HG03457 (cell line): ENCODE data around the gene OLIG2.

Experiments used
- ATAC-seq: cut with Tn5 transposase; IDR thresholded peaks from one replicate; pipeline ENCODE4 v1.9.1; 2021; ENCODE audit warnings: moderate number of reproducible peaks; ENCODE audit not compliant: unreplicated experiment

Gene OLIG2

DNA sequence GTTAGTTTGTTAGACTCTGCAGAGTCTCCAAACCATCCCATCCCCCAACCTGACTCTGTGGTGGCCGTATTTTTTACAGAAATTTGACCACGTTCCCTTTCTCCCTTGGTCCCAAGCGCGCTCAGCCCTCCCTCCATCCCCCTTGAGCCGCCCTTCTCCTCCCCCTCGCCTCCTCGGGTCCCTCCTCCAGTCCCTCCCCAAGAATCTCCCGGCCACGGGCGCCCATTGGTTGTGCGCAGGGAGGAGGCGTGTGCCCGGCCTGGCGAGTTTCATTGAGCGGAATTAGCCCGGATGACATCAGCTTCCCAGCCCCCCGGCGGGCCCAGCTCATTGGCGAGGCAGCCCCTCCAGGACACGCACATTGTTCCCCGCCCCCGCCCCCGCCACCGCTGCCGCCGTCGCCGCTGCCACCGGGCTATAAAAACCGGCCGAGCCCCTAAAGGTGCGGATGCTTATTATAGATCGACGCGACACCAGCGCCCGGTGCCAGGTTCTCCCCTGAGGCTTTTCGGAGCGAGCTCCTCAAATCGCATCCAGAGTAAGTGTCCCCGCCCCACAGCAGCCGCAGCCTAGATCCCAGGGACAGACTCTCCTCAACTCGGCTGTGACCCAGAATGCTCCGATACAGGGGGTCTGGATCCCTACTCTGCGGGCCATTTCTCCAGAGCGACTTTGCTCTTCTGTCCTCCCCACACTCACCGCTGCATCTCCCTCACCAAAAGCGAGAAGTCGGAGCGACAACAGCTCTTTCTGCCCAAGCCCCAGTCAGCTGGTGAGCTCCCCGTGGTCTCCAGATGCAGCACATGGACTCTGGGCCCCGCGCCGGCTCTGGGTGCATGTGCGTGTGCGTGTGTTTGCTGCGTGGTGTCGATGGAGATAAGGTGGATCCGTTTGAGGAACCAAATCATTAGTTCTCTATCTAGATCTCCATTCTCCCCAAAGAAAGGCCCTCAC, at the start of gene OLIG2:
Gene OLIG2, plus strand, starts transcription at position 447 of the 954 bp plus-strand sequence. CDS start 928 bp downstream, outside the sequence.
- ATAC-seq: no peak

DNA sequence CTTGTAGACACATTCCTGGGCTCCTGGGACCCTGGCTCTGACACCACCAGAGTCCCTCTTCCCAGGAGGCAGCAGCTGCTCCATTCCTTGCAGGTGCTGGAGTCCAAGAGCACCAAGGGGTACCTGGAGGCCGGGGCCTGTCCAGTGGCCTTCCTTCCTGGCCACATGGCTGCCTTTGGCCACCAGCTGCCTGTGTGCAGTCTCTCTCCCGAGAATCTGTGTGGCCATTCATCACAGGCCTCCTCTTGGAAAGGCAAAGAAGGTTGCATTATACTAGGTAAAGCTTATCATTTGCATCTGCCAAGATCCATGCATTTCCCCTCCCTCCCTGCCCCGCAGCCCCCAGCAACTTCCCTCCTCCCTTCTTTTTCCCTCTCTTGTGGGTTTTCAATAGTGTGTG, 48.9 kb upstream of the OLIG2 start:
- no peak for ATAC-seq

DNA sequence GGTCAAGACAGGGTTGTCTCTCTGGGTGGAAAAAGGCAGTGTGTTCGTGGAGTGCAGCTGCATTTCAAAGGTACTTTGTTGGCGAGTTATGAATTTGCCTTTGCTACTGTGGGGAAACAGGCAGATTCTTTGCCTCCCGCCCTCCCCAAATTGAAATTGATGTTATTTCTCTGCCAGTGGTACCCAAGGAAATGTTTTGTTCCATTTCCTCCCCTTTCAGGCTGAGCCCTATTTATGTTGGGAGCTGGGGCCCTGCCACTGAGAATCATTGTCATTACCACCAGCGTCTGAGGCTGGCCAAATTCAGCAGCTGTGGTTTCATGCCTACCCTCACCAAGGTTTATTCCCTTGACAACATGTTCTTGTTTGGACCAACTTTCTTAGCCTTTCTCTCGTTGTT, 48.5 kb upstream of the OLIG2 start:
- ATAC-seq: no peak

DNA sequence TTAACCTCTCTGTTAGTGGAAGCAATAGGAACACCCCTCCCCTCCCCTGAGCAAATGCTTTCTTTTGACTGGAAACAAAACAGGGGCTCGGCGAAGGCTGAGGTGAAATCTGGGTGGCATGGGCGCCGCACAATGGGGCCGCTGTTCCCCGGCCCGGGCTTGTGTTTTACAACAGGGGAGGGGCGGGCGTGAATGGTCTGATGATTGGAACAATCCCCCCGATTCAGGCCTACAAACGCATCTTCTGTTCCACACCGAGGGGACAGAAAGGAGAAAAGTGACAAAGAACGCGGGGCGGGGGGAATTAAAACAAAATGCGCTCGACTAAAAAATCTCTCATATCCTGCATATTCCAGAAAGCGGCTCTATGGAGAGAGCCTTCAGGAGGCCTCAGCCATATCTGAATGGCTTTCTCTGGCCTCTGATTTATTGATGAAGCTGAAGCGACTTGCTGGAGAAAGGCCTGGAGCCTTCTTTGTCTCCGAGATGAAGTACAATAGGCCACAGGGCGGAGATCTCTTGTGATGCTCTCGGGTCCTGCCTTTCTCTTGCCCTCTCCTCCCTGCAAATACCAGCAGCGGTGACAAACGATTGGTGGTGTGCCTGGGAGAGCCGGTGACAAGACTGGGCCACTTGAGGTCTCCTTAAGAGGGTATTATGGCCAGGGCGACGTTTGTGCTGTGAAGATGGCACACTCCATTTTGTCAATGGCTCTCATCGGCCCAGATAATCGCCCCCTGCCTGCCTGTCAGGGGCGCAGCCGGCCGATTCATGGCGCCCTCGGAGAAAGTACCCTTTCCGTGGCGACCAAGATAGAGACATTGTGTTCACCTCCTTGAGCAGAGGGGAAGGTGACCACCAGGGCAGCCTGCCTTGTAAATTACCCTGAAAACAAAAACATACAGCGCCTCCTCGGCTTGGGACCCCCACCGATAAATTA, 47.1 kb upstream of the OLIG2 start:
- ATAC-seq: no peak

DNA sequence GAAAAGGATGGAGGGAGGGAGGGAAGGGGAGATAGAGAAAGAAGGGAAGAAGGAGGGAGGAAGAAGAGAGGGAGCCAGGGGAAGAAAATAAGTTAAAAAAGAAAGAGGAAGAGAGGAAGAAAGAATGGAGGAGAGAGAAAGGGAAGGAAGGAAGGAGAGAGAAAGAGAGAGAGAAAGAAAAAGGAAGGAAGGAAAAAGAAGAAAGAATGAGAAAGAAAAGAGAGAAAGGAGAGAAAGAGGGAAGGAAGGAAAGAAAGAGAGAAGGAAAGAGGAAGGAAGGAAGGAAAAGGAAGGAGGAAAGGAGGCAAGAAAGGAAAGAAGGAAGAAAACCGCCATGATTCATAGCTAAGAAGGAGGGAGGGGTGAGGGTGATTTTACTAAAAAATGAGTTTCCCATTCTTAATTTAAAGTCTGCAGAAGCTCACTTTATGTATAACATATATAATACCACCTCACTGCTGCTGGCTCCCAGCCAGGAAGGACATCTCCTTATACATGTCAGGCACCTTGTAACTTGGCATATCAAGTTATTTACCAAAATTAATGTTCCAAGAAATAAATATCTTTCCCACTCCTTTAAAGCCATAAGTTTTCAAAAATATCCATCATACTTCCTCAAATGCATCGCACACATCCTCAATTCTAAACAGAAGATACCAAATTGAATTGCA, 46.0 kb upstream of the OLIG2 start:
- no peak for ATAC-seq

DNA sequence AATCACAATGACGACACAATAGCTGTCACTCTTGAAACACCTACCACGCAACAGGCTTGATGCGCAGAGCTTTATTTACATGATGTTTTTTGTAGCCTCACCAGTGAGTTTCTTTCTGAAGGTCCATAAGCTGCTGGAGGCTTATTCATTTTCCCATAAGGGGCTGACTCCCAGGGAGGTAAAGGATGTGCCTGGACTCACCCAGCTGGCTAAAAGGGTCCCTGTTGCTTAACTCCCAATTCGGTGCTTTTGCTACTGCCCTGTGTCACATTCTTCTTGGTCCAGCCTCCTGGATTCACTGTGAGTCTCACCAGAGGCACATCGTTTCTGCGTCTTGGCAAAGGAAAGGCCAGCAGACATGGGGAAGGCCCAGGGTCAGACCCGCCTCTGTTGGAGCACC, 44.6 kb upstream of the OLIG2 start:
- no peak for ATAC-seq

DNA sequence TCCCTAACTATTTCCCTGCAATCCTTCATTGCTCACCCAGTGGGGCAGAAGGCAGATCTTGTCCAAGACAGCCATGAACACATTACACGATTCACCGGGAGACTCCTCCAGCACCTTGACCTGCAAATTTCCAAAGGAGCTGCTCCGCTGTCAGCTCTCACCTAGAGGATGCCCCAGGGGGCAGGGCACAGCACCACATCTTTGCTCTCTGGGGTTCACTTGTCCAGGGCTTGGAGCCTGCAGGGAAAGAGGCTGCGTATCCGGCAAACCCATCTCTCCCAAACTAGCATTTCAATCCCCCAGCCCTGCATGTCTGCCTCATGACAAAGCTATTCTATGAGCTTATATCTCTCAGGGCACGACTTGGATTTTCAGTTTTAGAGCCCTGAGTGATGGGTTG, 35.1 kb upstream of the OLIG2 start:
- ATAC-seq: no peak

DNA sequence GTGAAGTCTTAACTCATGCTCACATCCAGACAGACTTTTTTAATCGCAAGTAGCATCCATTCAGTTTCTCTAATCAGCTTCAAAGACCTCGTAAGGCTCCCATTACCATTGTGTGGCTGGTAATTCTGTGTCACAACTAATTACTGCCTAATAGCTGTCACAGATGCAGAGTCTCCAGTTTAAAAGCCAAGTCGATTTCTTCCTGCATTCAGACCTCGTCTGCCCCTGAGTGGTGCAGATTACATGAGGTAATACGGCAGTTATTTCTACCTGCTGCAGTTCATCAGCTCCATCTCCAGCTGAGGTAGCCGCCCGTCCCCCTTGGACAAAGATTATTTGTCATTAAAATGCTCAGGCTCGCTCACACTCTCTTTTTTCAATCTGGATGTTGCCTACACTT, 34.4 kb upstream of the OLIG2 start:
- no peak for ATAC-seq

DNA sequence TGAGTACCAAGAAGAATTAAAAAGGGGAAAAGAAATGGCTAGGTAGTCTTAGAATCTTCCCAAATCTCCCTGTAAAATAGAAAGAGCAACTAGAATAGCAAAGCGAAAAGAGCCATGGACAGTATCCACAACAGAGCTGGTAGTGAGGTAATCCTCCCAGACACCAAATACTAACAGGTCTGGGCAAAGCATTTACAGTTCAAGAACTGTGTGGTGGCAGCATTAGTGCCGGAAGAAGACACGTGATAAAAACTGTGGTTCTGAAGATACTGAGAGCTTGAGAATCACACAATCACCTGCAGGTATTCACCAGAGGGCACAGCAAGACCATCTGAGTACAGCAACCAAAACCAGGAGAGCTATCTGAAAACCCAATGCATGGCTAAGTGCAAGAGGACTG, 31.8 kb upstream of the OLIG2 start:
- no peak for ATAC-seq

DNA sequence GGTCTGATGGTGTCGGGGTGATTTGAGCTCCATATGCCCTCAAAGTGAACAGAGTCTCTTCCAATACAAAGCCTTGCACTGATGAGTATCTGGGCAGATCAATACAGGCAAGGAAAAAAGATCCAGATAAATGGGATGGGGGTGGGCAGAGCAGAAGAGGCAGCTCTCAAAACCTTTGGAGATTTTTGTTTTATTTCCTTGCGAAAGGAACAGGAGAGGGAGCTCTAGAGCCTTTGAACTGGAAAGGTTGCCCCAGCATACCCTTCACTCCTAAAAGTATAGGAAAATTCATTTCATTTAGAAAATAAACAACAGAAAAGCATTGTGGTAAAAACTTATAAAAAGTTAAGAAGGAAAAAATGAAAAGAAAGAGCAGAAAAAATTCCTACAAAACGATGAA, 31.4 kb upstream of the OLIG2 start:
- ATAC-seq: no peak

DNA sequence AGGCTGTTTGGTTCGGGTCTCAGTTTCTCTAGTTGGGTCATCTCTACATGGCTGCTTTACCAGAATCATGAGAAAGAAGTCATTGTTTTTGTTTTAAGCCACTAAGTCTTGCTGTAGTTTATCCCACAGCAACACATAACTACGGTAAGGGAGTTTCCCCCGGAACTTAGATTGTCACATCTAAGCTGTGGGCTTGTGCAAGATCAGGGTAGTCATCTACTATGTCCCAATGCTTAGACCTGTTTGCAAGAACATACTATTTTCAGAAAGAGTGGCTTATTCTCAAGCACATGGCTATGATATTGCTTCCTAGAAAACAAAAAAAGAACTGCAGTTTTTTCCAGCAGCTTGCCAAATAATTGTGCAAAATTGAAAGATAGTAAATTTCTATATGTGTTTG, 18.0 kb upstream of the OLIG2 start:
- no peak for ATAC-seq

DNA sequence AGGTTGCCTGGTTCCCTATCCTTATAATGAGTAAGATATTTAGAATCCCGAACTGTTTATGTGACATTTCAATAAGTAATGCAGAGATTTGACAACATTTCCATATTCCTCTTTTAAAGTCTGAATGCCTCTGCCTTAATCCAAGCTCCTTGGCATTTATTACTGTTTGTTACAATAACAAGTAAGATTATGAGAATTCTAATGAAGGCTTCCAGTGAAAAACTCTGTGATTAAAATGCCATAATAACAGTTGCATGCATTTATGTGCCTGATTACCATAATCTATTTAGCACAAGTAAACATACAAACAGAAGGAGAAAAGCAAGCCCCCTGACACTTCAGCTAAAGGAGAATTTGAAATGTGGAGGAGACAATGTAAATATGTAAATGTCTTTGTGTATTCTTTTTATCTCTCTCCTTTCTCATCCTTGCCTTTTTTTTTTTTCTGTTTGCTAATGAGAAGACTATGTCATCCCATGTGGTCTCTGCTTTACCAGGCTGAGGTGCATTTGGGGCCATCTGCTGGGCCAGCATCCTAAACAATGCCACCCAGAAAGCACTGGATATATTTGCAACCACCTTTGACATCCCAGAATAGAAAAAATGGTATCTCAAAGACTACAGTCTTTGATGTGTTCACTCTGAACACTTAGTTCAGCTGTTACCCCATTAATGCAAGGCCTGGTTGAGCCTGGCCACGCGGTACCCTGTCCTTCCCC, 17.2 kb upstream of the OLIG2 start:
- no peak for ATAC-seq

DNA sequence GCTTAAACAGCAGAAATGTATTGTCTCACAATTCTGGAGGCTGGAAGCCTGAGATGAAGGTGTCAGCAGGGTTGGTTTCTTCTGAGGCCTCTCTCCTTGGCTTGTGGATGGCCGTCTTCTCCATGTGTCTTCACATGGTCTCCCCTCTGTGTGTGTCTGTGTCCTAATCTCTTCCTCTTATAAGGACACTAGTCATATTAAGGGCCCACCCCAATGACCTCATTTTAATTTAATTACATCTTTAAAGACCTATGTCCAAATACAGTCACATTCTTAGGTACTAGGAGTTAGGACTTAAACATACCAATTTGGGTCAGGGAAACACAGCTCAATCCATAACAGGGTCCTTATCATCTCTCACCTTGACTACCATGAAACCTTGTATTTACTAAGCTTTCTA, 14.8 kb upstream of the OLIG2 start:
- ATAC-seq: no peak

DNA sequence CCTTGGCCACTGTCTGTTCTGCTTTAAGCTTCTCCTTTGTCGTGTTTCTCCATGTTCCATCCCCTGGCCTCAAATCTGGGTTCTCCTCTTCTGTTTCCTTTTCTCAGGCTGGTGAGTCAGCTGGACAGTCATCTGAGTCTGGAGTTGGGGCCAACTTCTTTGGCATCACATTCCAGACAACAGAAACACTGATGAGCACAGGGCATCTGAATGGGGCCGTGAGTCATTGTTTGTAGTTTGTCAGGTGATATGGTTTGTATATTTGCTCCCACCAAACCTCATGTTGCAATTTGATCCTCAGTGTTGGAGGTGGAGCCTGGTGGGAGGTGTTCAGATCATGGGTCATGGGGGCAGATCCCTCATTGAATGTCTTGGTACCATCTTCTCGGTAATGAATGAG, 14.3 kb upstream of the OLIG2 start:
- no peak for ATAC-seq

DNA sequence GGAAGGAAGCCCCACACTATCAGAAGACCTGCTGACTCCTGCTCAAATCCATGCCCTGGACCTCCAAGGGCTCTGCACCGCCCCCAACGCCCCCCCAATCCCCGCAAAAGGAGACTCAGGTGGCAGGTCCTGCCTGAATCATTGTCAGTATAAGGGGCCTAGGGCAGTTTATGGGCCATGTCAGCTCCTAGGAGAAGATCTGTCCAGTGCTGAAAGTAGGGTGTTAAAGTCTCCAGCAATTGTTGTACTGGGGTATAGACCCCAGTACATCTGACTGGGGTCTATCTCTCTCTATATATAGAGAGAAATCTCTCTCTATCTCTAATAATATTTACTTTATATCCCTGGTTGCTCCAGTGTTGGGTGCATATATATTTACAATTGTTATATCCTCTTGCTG, 12.1 kb upstream of the OLIG2 start:
- ATAC-seq: no peak

DNA sequence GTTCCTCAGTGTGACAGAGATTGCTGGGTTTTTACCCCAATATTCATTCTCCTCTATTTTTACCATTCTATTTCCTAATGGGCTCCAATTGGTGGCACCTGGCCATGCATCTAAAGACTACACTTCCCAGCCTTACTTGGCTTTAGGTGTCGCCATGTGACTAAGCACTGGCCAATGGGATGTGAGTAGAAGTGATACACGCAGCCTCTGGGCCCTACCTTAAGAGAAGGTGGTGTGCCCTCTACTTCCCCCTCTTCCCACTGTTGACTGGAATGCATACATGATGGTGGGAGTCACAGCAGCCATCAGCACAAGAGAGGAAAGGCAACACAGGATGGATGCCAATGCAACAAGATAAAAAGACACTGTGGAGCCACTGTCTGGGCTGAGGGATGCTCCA, 11.4 kb upstream of the OLIG2 start:
- ATAC-seq: no peak

DNA sequence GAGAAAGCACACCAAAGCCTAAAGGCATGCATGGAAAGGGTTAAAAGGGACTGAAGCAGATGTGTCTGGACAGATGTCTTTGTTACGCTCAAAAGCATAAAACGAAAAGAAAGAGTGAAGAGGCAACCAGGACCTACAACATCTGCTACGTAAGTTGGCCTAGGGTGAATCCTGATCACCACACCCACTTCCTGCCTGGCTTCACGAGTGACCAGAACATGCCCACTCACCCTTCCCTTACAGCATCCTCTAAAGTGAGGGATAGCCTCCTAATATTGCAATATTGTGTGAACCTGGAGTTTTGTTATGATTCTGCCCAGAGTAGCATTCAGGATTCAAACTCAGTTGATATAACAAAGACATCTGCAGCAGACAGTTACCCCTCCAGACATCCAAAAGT, 10.6 kb upstream of the OLIG2 start:
- ATAC-seq: no peak

DNA sequence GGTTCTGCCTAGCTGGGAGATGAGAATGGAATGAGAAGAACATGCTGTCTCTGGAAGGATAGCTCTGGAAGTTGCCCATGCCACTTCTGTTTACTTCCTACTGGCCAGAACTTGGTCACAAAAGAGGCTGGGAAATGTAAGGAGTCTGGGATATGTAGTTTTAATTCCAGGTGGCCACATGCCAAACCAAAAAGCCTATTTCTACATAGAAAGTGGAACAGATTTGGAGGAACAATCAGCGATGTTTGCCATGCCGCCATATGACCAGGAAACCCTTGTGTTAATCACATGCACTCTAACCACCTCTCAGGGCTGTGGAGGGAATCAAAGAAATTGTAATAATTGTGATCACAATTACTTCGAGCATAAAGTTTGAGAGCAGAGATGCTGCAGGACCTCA, 10.0 kb upstream of the OLIG2 start:
- ATAC-seq: no peak

DNA sequence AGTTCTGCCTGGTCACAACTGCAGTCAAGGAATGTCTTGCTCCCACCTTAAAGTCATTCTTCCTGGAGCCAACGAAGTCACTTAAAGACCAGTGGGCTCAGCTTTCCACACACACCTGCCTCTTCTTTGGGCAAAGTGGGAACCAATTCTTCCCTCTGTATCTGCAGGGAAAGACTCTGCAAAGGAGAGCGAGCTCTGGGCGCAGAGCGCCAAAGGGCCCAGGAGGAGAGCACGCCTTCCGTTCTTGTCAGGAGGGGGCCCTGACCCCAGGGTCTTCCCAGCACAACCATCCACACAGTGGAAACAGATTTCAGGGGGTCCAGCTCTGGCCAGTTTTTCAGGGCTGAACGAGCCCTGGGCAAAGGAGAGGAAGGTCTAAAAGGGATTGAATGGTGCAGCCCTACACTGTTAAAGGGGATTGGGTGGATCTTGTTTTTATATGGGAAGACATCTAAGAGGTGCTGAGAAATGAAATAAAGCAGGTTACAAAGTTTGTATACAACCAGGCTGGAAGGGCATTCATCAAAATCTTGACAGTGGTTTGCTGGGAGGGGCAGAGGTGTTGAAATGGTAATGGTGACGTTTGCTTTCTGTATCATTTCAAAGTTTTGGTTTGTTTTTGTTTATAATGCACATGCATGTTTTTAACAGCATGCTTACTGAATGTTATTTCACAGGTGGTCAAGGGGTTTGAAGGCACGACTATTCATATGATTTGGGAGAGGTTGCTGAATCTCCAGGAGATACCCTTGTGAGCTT, 6.8 kb upstream of the OLIG2 start:
- no peak for ATAC-seq

DNA sequence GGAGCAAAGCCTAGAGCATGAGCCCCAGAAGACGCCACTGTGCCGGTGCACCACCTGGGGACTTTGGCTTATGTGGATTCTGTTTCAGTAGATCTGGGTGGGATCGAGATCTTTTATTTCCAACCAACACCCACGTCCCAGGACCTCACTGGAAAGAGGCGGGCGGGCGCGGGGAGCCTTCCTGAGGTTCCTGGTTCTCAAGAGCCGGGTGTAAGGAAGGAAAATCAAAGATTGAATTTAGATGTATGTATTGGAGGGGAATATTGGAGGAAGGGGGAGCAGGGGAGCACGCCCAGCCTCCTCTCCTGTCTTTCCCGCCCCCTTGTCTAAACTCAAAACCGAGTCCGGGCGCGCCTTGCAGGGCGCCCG, 6.2 kb upstream of the OLIG2 start:
- no peak for ATAC-seq
